ENCODE results near the gene NUP214. TPM values are rescaled to one million over a fixed set of nuclear protein-coding genes. Genes with fewer than 3 reads are reported as not detected.

The NUP214 gene
- total RNA-seq, 1 donor from 2014 or later: 56.5 TPM

DNA sequence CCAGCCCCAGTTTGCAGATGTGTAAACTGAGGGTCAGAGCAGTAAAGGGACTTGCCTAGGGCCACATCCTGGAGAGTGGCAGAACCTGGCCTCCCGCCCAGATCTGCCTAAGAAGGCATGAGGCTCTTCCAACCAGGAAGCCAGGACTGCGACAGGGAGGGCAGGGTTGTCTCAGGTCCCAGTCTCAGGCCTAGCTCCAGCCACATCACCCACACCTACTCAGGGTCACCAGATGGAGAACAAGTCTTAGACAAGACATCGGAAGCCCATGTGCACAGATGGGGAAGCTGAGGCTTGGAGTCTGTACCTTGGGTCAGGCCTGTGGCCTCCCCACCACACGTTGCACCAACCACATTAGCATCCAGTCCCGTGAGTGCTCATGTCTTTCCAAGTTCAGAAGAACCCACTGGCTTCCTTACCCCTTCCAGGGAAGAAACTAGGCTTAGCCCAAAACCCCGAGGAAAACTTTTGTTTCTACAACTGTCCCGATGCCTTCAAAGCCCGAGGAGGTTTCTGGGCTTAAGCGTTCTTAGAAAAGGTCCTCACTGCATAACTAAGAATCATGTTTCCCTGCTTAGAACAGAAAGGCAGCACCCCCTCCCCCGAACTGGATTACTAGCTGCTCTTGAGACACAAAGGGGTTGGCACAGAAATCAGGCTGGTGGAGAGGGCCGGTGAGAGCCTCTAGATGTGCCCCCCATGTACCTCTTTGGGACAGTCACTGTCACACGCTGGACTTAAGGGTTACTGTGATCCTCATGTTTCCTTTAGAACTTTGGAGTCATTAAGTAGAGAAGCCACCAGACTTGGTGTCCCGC, 148.7 kb downstream of the NUP214 start:
- TF ChIP-seq, protein P1, sequence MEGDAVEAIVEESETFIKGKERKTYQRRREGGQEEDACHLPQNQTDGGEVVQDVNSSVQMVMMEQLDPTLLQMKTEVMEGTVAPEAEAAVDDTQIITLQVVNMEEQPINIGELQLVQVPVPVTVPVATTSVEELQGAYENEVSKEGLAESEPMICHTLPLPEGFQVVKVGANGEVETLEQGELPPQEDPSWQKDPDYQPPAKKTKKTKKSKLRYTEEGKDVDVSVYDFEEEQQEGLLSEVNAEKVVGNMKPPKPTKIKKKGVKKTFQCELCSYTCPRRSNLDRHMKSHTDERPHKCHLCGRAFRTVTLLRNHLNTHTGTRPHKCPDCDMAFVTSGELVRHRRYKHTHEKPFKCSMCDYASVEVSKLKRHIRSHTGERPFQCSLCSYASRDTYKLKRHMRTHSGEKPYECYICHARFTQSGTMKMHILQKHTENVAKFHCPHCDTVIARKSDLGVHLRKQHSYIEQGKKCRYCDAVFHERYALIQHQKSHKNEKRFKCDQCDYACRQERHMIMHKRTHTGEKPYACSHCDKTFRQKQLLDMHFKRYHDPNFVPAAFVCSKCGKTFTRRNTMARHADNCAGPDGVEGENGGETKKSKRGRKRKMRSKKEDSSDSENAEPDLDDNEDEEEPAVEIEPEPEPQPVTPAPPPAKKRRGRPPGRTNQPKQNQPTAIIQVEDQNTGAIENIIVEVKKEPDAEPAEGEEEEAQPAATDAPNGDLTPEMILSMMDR (IDR thresholded peaks at IDR 0.05; ENCODE audit: partially characterized antibody, unreplicated experiment): no peak
- no peak for DNase-seq
- peak overlapping the region; percentile 92 for H3K4me3 Mint-ChIP-seq (ENCODE audit: unreplicated experiment)
- H3K36me3 Mint-ChIP-seq (ENCODE audit: unreplicated experiment): no peaks in the 10 kb centered on the region
- H3K9me3 Mint-ChIP-seq (ENCODE audit: unreplicated experiment): peaks cover 6% of the 10 kb centered on the region
- peaks cover 5% of the 10 kb centered on the region for H3K27me3 Mint-ChIP-seq (ENCODE audit: unreplicated experiment)
- H3K27ac Mint-ChIP-seq (ENCODE audit: unreplicated experiment): no peak overlapping the region
- H3K4me1 Mint-ChIP-seq (ENCODE audit: low read depth, unreplicated experiment): peaks cover 30% of the 10 kb centered on the region

DNA sequence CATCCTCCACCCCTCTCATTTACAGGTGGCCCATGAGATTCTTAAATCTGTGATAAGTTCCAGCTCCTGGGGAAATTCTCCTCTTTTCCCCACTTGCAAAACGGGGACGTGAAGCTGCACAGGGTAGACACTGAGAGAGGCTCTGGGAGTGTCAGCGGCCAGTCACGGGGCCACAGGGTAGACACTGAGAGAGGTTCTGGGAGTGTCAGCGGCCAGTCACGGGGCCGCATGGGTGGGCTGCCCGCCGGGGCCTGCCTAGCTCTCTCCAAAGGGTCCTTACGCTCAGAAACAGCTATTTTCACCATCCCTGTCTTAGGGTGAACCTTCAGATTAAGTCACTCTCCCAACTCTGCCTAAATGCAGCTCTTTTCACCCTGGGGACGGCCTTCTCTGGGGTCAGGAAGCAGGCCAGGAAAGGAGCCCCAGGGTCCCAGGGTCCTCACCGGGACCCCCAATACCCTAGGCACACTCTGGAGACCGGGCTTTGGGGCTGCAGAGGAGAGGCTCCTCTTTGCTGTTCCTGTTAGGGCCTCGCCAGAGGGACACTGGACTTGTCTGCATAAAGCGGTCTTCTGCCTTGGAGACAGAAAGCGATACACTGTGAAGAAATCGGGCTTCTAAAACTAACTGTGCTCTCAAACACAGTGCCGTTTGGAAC, 149.4 kb downstream of the NUP214 start:
- no peak for DNase-seq
- peak overlapping the region; percentile 92 for H3K4me3 Mint-ChIP-seq (ENCODE audit: unreplicated experiment)
- H3K4me1 Mint-ChIP-seq (ENCODE audit: low read depth, unreplicated experiment): peaks cover 30% of the 10 kb centered on the region
- TF ChIP-seq, protein P1 (IDR thresholded peaks at IDR 0.05; ENCODE audit: partially characterized antibody, unreplicated experiment): no peak
- H3K27me3 Mint-ChIP-seq (ENCODE audit: unreplicated experiment): peaks cover 5% of the 10 kb centered on the region
- H3K36me3 Mint-ChIP-seq (ENCODE audit: unreplicated experiment): no peaks in the 10 kb centered on the region
- H3K9me3 Mint-ChIP-seq (ENCODE audit: unreplicated experiment): peaks cover 7% of the 10 kb centered on the region
- no peak overlapping the region for H3K27ac Mint-ChIP-seq (ENCODE audit: unreplicated experiment)

DNA sequence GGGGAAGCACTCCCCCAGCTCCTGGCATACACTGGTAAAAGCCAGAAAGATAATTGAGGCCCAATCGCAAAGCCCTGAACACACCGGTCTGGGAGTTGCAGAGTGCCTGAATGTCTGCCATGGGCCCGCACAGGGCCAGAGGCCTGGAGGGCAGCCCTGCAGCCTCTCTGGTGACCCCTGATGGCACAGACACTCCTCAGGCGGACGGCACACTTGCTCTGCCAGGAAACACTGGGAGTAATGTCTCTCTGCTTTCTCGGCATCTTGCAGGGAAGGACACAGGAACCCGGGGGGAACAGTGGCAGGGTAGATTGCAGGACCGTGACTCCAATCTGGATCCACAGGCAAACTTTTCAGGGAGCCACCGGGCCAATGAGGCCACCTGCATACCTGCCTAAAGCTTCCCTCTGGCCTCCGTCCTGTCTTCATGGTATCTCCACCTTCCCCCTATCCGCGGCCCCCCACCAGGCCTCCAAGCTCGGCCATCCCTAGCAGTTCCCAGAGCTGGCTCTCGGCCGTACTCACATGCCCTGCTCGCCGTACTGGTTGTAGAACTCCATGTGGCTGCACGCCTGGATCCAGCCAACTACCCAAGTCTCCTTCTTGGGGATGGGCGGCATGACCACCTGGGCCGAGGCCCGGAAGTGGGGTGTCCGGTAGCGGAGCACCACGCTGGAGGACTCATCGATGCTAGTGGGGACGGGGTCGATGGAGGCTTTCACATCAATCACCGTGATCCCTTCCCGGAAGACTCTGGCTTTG, 150.1 kb downstream of the NUP214 start:
- no peaks in the 10 kb centered on the region for H3K36me3 Mint-ChIP-seq (ENCODE audit: unreplicated experiment)
- H3K4me3 Mint-ChIP-seq (ENCODE audit: unreplicated experiment): peak overlapping the region; percentile 92
- H3K27ac Mint-ChIP-seq (ENCODE audit: unreplicated experiment): no peak overlapping the region
- peak; percentile 67 for DNase-seq
- peaks cover 5% of the 10 kb centered on the region for H3K27me3 Mint-ChIP-seq (ENCODE audit: unreplicated experiment)
- H3K9me3 Mint-ChIP-seq (ENCODE audit: unreplicated experiment): peaks cover 7% of the 10 kb centered on the region
- peaks cover 27% of the 10 kb centered on the region for H3K4me1 Mint-ChIP-seq (ENCODE audit: low read depth, unreplicated experiment)
- TF ChIP-seq, protein P1 (IDR thresholded peaks at IDR 0.05; ENCODE audit: partially characterized antibody, unreplicated experiment): no peak

DNA sequence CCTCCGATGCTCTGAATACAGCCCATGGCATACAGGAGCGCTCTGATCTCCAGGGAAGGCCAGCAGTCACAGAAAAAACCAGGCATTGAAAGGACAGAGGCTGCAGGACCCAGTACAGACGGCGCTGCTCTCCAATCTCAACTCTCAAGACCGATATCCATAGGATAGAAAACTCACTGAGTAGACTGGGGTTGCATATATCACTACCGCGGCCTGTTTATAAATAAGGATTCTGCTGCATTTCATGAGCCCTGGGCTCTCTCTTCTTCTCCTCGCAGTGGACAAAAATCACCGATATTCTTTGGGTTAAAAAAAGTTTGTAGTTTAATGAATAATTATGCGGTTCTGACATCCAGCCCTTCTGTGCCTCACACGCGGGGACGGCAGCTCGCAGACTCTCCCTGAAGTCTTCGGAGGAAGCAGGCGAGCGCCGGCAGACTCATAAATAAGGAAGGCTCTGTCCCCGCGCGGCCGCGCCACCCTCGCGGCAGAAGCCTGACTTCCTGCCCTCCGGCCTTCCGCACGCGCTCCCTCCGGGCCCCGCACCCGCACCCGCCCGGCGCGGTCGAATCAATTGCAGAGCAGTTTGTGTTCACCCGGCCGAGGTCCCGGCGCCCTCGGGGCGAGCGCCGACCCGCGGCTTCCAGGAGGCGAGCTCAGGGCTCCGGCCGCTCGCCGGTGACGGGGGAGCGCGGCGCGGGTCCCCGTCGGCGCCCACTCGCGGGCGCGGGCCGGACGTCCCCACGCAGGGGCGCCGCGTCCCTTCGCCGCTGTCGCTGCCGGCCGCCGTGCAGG, 150.9 kb downstream of the NUP214 start, which contains the start of gene FAM78A:
Gene FAM78A, minus strand, starts transcription at position 417 of the 795 bp plus-strand sequence. Its CDS starts 331 bp downstream, at position 86.
- Mint-ChIP-seq H3K27me3 (ENCODE audit: unreplicated experiment) (peaks cover 7% of the 10 kb centered on the region), H3K27ac (ENCODE audit: unreplicated experiment) (no peak within 1 kb of the TSS), H3K9me3 (ENCODE audit: unreplicated experiment) (peaks cover 6% of the 10 kb centered on the region), H3K4me3 (ENCODE audit: unreplicated experiment) (peak within 1 kb of the TSS; percentile 92), H3K36me3 (ENCODE audit: unreplicated experiment) (no peaks in the 10 kb centered on the region), H3K4me1 (ENCODE audit: low read depth, unreplicated experiment) (peaks cover 26% of the 10 kb centered on the region)
- DNase-seq: peak; percentile 63
- TF ChIP-seq, protein P1 (IDR thresholded peaks at IDR 0.05; ENCODE audit: partially characterized antibody, unreplicated experiment): no peak

All from glutamatergic neuron (in vitro differentiated cells).